Measurements from ENCODE around the gene MRPL27.
A peak's percentile ranks its signal among the peaks of the same experiment; 100 is the strongest.

The MRPL27 gene

DNA sequence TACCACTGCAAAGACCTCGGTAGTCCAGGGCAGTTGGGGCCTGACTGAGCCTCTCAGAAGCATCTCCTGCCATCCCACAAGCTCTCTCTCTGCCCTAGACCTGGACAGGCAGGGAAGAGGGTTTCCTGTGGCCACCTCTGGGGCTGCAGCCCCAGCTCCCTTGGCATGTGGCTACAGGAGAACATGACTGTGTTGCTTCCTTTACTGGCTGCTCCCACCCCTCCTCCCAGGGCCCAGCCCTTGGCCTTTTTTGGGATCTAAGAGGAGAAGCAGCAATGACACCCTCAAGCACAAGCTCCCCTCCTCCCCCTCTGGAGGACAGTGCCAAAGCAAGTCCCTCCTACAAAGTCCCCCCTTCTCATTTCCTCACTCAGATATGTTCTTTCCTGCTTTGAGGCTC is 5.6 kb downstream of the MRPL27 start:
- POLR2A ChIA-PET, result interaction anchor here (1.3 kb wide), 1 partner anchor 30 kb away, joined by 3 read pairs; the partner anchor contains the start of gene LRRC59
- Histone ChIP-seq H3K27ac (ENCODE audit: extremely low read depth, low read depth, low read length) (no peak overlapping the region), H3K4me3 (ENCODE audit: low read depth, low read length) (no peak overlapping the region), H3K4me1 (ENCODE audit: control insufficient read depth, insufficient read depth, low read length) (peaks cover 13% of the 10 kb centered on the region), H3K36me3 (ENCODE audit: control insufficient read depth in 2 of 2, insufficient read depth in 1 of 2, low read length in 2 of 2) (peaks cover 28 to 77% of the 10 kb centered on the region in 2 experiments), H3K9me3 (ENCODE audit: control insufficient read depth, insufficient read depth, low read depth, low read length) (no peaks in the 10 kb centered on the region)
- CTCF ChIA-PET, result interaction anchor here (2.5 kb wide), 1 partner anchor 30 kb away, joined by 14 read pairs; the partner anchor contains the start of gene LRRC59
- no peak for TF ChIP-seq KLF7 (tag by site-specific recombination; IDR thresholded peaks at IDR 0.05; ENCODE audit: borderline replicate concordance)
- no peak for TF ChIP-seq ZNF837 (tag by site-specific recombination; IDR thresholded peaks at IDR 0.05)
- no peak for TF ChIP-seq ZNF362 (tag by site-specific recombination; IDR thresholded peaks at IDR 0.05)
- TF ChIP-seq ZNF223 (tag by site-specific recombination; IDR thresholded peaks at IDR 0.05), result no peak
- no peak for TF ChIP-seq ZNF211 (tag by site-specific recombination; IDR thresholded peaks at IDR 0.05; ENCODE audit: low read depth)

GRCh38 chr17:50365649-50366393 is 7.2 kb downstream of the MRPL27 start:
- Histone ChIP-seq H3K4me3 (ENCODE audit: low read depth, low read length) (no peak overlapping the region), H3K27ac (ENCODE audit: extremely low read depth, low read depth, low read length) (no peak overlapping the region), H3K36me3 (ENCODE audit: control insufficient read depth in 2 of 2, insufficient read depth in 1 of 2, low read length in 2 of 2) (peaks cover 28 to 80% of the 10 kb centered on the region in 2 experiments), H3K9me3 (ENCODE audit: control insufficient read depth, insufficient read depth, low read depth, low read length) (no peaks in the 10 kb centered on the region), H3K4me1 (ENCODE audit: control insufficient read depth, insufficient read depth, low read length) (0 out of 2 replicates have a peak, but pooled peaks cover 5% of the 10 kb centered on the region)
- TF ChIP-seq, protein P1, sequence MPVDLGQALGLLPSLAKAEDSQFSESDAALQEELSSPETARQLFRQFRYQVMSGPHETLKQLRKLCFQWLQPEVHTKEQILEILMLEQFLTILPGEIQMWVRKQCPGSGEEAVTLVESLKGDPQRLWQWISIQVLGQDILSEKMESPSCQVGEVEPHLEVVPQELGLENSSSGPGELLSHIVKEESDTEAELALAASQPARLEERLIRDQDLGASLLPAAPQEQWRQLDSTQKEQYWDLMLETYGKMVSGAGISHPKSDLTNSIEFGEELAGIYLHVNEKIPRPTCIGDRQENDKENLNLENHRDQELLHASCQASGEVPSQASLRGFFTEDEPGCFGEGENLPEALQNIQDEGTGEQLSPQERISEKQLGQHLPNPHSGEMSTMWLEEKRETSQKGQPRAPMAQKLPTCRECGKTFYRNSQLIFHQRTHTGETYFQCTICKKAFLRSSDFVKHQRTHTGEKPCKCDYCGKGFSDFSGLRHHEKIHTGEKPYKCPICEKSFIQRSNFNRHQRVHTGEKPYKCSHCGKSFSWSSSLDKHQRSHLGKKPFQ (tag by site-specific recombination; IDR thresholded peaks at IDR 0.05), result no peak
- TF ChIP-seq GLIS1 (tag by site-specific recombination; IDR thresholded peaks at IDR 0.05), result peak; percentile 62
- POLR2A ChIA-PET, result interaction anchor here (0.6 to 1.6 kb wide), 5 partner anchors 8 to 720 kb away, joined by 3 to 6 read pairs (median 4); partner anchors contain the start of genes EME1 and MRPL27
- CTCF ChIA-PET, result interaction anchor here (0.6 to 5.5 kb wide), 2 partner anchors 32 to 135 kb away, joined by 3 to 54 read pairs; partner anchors contain the start of gene LRRC59

DNA sequence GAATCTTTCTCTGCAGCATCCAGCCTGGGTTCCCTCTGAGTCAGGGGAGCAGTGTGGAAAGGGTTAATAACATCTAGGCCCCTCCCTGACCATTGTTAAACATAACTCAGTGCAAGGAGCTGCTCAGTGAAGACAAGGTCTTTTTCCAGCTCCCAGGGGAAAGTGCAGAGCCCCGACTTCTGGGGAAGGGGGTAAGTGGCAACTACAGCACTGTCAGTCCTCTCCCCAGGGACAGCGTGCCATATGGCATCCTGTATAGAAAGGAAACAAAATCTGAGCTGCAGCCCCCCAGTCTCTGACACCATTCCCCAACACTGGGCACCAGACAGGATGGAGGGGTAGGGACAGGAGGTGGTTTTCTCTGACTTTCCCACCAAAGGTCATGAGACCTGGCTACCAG is 7.8 kb downstream of the MRPL27 start:
- Histone ChIP-seq H3K9me3 (ENCODE audit: control insufficient read depth, insufficient read depth, low read depth, low read length) (no peaks in the 10 kb centered on the region), H3K27ac (ENCODE audit: extremely low read depth, low read depth, low read length) (no peak overlapping the region), H3K36me3 (ENCODE audit: control insufficient read depth in 2 of 2, insufficient read depth in 1 of 2, low read length in 2 of 2) (peaks cover 24 to 79% of the 10 kb centered on the region in 2 experiments), H3K4me1 (ENCODE audit: control insufficient read depth, insufficient read depth, low read length) (0 out of 2 replicates have a peak, but pooled peaks cover 5% of the 10 kb centered on the region), H3K4me3 (ENCODE audit: low read depth, low read length) (no peak overlapping the region)
- POLR2A ChIA-PET, result interaction anchor here (0.7 to 1.6 kb wide), 4 partner anchors 9 to 165 kb away, joined by 3 to 6 read pairs (median 4); partner anchors contain the start of genes EME1 and MRPL27
- CTCF ChIA-PET, result interaction anchor here (0.6 to 5.5 kb wide), 3 partner anchors 10 to 135 kb away, joined by 3 to 54 read pairs (median 5); partner anchors contain the start of gene LRRC59
- TF ChIP-seq PRDM1 (tag by site-specific recombination; IDR thresholded peaks at IDR 0.05), result peak; percentile 17
- no peak for TF ChIP-seq ZNF169 (tag by site-specific recombination; IDR thresholded peaks at IDR 0.05)
- no peak for TF ChIP-seq ZBTB44 (tag by site-specific recombination; IDR thresholded peaks at IDR 0.05)
- no peak for TF ChIP-seq ZNF146 (tag by site-specific recombination; IDR thresholded peaks at IDR 0.05)
- no peak for TF ChIP-seq MYNN (tag by site-specific recombination; IDR thresholded peaks at IDR 0.05; ENCODE audit: borderline replicate concordance)
- no peak for TF ChIP-seq ZBTB21 (tag by site-specific recombination; IDR thresholded peaks at IDR 0.05)
- TF ChIP-seq ZNF423 (tag by site-specific recombination; IDR thresholded peaks at IDR 0.05), result no peak
- TF ChIP-seq MZF1 (tag by site-specific recombination; IDR thresholded peaks at IDR 0.05; ENCODE audit: borderline replicate concordance), result no peak
- TF ChIP-seq ZBTB48 (tag by site-specific recombination; IDR thresholded peaks at IDR 0.05), result no peak
